HT-29 (cell line): ENCODE measurements around the gene OR4D2. TPM values are rescaled to one million over a fixed set of nuclear protein-coding genes. Genes with fewer than 3 reads are reported as not detected.
"Not testable (repeated sequence)": the region's sequence is repeated elsewhere in the genome, so short reads cannot be mapped to it uniquely, and the experiment has no call there.

Experiments
- DNase-seq: peaks from one replicate; pipeline ENCODE4 v3.0.0-alpha.2; 2015; ENCODE audit warnings: low spot score
- total RNA-seq: library from RNA; depleted of rRNA; stranded (reverse); fragments of >200 nt; shearing (Covaris generic); gene quantifications from 2 replicates; pipeline ENCODE4 v1.2.3, GENCODE V29; 2014; rRNA removed

OR4D2 gene
- total RNA-seq: not detected in 2 replicates

DNA sequence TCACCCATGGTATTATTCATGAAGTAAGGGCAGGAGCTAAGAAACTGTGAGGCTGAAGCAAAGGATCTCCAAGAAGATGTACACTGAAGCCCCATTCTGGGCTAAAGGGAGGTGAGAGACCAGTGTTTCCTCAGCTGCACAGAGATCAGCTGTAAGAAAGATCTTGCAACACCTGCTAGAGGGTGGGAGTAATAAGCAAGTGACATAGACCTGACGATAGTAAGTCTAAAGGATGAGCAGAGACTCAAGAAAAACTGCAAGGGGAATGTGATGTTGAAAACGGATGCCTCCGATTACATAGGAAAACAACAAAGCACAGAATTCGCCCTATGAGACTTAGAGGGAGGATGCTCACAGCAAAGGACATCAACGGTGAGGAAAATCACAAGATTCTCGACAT is at the start of gene OR4D2:
OR4D2 (plus strand) TSS at position 301 of the 400 bp plus-strand sequence. CDS start 2,674 bp downstream, outside the sequence.
- no peak for DNase-seq

DNA sequence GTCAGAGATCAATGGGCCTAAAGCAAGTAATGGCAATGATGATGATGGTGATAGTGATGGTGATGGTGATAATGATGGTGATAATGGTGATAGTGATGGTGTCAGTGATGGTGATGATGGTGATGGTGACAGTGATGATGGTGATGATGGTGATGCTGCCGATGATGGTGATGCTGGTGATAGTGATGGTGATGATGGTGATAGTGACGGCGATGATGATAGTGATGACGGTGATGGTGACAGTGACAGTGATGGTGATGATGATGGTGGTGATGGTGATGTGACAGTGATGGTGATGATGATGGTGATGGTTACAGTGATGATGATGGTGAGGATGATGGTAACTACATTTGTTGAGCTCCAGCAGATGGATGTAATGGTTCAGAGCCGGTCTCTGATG is 49.4 kb upstream of the OR4D2 start:
- DNase-seq: no peak

DNA sequence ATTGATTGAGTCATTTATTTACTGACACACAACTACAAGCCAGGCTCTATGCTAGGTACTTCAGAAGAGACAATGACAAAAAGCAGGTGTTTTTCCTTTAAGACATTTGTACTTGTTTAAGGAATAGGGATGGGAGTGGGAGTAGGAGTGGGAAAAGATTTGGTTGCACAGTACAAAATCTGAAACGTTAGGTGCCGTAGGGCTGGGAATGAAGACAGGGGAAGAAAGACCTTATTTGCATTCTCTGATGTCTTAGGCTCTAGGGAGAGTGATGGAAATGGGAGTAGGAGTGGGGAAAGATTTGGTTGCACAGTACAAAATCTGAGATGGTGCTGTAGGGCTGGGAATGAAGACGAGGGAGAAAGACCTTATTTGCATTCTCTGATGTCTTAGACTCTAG is 47.3 kb upstream of the OR4D2 start:
- DNase-seq: no peak

DNA sequence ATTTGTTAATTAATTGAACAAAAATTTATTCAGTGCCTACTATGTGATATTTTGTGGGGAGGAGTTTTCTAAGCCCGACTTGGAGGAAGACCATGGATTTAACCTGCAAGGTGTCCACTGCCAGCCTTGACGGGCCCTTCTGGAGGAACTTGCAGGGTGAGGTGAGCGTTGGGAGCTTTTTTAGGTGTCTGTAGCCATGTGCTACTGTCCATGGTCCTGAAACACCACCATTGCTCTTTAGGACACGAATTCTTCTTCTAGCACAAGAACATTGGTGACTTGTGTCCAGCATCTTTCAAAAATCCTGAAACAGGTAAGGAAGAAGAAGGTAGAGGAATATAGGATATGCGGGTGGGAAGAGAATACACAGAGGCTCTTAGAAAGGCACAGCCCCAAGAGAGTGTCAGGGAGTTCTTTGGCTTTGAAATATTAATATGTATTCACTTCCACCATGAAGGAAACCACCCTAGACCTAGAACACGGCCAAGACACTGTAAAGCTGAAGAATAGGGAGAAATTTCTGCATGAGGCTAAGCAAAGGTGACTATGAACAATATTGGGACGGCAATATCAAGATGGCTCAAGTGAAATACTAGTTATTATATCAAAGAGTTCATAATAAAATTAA is 46.5 kb upstream of the OR4D2 start:
- DNase-seq: peak; percentile 73

DNA sequence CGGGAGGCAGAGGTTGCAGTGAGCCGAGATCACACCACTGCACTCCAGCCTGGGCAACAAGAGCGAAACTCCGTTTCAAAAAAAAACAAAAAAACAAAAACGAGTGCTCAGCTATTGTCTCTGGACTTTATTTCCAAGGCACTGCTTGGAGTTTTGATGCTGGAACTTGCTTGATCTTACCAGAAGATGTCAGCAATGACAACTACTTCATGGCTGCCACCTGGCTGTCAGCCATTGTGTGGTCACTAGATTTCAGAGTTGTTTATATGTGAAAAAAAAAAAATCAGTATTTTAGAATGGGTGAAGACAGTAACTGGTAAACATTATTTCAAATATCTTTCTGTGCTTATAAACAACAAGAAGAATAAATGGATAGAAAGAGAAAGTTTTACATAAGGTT is 44.9 kb upstream of the OR4D2 start:
- DNase-seq: peak; percentile 58

DNA sequence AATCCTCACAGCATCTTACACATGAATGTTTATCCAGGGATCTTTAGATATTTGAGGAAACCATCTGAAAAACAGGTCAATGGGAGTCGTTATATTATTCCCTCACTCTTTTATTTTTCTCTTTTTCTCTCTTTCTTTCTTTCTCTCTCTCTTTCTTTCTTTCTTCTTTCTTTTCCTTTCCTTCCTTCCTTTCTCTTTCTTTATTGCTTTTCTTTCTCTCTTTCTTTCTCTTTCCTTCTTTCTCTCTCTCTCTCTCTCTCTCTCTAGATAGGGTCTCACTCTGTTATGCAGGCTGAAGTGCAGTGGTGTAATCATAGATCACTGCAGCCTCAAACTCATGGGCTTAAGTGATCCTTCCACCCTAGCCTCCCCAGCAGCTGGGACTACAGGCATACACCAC is 38.9 kb upstream of the OR4D2 start:
- DNase-seq: no peak

DNA sequence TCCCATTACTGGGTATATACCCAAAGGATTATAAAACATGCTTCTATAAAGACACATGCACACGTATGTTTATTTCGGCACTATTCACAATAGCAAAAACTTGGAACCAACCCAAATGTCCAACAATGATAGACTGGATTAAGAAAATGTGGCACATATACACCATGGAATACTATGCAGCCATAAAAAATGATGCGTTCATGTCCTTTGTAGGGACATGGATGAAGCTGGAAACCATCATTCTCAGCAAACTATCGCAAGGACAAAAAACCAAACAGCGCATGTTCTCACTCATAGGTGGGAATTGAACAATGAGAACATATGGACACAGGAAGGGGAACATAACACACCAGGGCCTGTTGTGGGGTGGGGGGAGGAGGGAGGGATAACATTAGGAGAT is 34.1 kb upstream of the OR4D2 start:
- not testable (repeated sequence) for DNase-seq

DNA sequence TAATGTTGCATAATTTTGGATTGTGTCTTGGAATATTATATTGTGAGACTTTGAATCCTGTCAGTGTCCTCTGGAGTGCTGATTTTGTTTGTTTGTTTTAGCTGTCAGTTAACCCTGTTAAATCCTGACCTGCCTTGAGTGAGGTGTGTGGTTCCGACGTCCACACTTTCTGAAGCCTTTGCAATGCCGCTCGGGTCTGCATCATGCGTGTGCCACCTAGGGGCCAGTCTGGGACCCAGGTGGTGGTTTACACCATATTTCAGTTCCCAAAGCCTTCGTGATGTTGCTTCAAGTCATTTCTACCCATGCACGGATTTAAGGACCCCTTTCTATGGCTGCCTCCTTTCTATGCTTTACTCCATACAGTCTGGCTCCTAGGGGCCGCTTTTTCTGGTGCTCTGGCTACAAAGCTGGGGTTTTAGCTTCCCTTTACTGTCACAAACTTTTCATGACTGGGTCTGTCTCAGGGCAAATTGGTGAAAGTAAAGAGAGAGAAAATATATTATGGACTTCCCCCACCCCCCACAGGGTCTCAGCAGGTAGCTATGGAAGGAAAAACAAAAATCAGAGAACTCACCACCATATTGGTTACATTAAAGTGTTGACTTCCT is 30.0 kb upstream of the OR4D2 start:
- DNase-seq: peak; percentile 48

DNA sequence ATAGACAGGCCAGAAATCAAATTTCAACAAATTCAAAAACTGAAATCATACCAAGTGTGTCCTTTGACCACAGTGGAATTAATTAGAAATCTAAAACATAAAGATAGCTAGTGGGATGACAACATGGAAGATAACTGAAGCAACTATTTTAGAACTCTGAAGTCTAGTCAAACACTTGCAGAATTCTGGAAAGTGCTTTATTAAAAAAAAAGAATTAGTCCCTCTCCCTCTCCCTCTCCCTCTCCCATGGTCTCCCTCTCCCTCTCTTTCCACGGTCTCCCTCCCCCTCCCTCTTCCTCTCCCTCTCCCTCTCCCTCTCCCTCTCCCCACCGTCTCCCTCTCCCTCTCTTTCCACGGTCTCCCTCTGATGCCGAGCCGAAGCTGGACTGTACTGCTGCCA is 25.3 kb upstream of the OR4D2 start:
- DNase-seq: no peak

DNA sequence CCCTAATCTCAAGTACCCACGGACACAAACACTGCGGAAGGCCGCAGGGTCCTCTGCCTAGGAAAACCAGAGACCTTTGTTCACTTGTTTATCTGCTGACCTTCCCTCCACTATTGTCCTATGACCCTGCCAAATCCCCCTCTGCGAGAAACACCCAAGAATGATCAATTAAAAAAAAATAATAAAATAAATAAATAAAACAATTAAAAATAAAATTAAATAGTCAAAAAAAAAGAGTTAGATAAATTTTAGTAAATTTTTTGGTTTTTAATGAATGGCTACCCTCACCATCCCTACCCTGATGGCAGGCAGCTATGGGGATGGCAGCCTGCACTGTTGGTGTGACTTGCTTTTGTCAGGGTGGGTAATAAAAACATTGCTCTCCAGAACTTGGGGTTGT is 23.4 kb upstream of the OR4D2 start:
- DNase-seq: not testable (repeated sequence)

DNA sequence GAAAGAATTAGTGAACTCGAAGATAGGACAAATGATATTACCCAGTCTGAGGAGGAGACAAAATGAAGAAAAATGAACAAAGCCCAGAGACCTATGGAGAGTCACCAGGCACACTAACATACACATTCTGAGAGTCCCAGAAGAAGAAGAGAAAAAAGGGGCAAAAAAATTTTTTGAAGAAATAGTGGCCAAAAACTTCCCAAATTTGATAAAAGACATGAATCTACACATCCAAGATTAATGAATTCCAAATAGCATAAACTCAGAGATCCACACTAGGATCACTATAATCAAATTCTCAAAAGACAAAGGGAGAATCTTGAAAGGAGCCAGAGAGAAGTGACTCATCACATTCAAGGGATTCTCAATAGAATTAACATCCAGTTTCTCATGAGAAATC is 22.0 kb upstream of the OR4D2 start:
- DNase-seq: no peak

DNA sequence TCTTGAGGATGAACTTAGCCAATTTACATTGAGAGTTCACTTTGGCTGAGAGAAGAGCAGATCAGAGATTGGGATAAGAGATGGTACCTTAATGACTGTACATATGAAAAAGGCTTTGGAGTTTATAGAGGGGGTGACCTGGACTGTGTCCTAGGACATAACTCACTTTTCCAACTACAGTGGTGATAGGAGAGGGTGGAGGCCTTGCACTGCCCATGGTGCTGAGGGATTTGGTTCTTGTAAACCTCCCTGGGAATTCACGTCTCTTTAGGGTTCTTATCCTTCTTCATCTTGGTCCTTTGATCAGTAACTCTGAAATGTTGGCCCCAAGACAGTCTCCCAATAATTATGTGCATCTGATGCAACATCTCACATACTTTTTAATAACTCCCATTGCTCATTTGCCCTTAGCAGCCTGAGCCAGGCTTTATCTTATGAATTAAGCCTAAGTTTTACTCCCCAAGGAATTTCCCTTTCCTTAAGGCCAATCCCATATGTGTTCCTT is 18.8 kb upstream of the OR4D2 start, which contains the start of gene OR4D1:
OR4D1 (plus strand) TSS at position 455 of the 505 bp plus-strand sequence. CDS start 6,770 bp downstream, outside the sequence.
- no peak for DNase-seq

DNA sequence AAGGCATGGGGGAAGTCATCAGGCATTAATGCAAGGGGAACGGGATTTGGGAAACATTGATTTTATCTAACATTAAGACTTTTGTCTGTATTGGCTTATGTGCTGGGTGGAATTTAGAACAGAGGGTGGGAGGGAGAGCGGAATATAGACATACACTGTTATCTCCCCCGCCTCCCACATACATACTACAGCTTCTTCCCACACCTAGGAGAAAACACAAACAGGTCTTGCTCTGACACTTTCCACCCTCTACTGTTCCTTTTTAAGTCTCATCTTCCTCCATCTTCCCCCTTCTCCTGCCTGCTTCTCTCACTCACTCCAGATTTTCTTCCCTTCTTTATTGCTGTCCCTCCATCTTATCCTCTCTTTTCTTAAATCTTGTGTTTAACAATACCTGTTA is 18.2 kb upstream of the OR4D2 start:
- DNase-seq: no peak

DNA sequence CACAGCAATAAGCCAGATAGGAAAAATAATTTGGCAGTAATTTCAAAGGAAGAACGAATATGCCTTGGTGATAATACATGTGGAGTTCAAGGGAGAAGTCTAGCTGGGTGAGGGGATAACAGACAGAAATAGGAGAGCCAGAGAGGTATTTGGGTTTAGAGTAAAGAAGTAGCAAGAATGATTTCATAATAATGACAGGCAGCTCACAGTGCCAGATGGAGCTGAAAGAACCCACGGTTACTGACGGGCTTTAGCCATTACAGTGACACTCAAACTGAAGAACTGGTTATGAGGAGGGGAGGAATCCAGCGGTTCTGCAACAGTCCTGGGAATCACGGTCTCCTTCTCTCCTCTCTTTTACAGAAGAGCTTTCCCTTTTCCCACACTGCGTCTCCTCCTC is 16.4 kb upstream of the OR4D2 start:
- DNase-seq: no peak

DNA sequence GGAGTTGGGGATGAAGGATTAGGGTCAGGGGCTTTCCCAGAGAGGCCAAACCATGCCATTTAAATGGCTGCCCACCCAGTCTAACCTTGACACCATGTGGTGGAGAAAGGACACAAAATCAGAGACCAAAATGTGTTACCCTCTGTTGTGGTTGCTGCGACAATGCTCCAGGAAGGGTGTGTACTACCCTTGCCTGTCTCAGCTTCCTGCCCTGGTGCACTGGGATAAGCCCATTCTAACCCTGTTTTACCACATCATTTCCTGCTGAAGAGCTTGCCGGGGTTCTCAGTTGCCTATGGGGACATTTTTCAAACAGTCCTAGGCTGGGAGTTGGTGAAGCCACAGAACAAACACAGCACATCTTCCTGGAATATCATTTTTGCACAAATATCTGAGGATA is 13.7 kb upstream of the OR4D2 start:
- DNase-seq: no peak

DNA sequence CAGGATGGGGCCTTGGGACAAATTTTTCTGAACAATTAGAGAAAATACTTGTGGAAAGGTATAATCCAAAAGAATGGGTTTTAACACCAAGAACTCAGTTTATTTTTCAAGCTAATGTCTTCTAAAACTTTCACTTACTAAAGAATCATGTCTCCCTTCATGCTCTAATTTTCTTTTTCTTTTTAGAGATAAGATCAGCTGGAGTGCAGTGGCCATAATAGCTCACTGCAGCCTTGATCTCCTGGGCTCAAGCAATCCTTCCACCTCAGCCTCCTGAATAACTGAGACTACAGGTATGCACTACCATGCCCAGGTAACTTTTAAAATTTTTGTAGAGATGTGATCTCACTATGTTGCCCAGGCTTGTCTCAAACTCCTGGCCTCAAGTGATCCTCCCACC is 13.1 kb upstream of the OR4D2 start:
- no peak for DNase-seq

DNA sequence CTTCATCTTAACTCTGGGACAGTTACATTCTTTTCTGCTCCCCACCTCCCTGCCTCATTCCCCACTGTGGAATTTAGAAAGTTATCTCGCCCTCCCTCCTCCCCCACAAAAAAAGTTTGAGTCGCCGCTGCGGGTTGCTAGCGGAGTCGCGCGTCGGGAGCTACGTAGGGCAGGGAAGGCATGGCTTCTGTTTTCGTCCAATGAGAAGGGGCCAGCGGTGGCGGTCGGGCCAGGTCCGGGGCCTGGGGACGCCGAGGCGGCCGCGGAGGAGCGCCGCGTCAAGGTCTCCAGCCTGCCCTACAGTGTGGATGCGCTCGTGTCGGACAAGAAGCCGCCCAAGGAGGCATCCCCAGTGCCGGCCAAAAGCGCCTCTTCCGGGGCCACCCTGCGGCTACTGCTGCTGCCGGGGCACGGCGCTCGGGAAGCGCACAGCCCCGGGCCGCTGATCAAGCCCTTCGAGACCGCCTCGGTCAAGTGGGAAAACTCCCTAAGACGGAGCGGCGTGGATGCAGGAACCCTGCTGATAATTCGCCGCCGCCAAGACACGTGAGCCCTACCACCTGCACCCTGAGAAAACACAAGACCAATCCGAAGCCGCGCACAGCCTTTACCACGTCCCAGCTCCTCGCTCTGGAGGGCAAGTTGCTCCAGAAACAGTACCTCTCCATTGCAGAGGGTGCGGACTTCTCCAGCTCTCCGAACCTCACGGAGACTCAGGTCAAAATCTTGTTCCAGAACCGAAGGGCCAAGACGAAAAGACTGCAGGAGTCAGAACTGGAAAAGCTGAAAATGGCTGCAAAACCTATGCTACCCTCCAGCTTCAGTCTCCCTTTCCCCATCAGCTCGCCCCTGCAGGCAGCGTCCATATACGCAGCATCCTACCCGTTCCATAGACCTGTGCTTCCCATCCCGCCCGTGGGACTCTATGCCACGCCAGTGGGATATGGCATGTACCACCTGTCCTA is 9.7 kb upstream of the OR4D2 start:
- no peak for DNase-seq

DNA sequence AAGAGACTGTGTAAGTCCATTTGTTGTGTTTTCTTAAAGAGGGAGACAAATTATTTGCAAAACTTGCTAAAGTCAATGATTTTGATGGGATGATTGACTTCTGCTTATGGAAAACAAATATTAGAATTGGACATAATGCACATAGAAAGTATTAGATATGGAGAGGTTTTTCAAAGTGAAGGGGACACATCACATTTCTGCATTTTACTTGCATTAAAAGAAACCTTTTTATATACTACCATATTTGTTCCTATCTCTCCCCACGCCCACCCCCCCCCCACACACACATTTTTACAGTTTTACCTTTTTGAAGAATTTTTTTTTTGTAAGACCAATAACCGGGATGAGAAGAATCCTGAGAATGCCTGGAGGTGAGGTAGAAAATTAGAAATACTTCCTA is 8.6 kb upstream of the OR4D2 start:
- DNase-seq: no peak

DNA sequence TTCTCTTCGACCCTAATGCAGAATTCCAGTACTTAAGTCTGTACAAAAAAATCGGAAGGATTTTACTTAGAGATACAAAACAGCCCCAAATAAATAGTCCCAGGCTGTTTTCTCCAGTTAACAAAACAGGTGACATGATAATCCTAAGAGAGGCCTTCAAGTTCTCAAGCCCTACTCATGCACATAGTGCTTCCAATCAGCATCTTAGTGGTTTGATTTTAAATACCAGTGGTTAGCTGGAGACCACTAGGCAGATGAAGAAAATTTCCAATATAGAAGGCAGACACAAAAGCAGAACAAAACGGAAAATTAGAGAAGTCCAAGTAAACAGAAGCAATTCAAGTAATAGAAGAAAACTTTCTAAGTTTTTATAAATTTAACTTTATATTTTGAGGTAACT is 5.2 kb upstream of the OR4D2 start:
- no peak for DNase-seq

DNA sequence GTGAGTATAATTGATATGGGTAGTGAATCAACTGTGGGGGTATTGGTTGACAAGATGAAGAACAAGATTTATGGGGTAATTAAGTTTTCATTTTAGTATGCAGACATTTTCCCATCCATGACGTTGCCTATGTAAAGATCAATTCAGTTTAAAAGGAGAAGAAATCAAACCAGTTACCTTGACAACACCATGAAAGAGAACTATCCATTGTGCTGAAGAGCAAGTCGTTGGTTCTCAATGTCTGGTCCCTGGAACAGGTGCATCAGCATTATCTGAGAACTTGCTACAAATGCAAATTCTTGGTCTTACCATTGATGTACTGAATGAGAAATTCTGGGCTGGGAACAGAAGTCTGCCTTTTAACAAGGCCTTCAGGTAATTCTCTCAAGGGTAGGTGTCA is 801 bp upstream of the OR4D2 start:
- DNase-seq: no peak

DNA sequence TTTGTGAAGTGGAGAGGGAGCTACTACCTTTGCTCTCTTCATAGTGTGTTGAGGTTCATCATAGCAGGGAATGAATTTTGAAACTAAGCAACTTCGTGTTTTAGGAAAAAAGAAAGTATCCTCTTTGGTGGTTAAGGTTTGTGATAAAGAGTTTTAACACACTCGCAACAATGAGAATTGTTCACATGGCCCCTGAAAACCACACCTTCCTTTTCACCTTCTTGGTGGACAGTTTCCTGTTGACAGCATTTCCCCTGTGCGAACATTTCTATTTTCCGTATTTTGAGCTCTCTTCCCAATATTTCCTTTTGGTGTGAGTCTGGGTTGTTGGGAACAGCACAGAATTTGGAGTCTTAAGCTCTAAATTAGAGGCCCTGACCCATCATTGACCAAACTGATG is 3.8 kb downstream of the OR4D2 start:
- no peak for DNase-seq

DNA sequence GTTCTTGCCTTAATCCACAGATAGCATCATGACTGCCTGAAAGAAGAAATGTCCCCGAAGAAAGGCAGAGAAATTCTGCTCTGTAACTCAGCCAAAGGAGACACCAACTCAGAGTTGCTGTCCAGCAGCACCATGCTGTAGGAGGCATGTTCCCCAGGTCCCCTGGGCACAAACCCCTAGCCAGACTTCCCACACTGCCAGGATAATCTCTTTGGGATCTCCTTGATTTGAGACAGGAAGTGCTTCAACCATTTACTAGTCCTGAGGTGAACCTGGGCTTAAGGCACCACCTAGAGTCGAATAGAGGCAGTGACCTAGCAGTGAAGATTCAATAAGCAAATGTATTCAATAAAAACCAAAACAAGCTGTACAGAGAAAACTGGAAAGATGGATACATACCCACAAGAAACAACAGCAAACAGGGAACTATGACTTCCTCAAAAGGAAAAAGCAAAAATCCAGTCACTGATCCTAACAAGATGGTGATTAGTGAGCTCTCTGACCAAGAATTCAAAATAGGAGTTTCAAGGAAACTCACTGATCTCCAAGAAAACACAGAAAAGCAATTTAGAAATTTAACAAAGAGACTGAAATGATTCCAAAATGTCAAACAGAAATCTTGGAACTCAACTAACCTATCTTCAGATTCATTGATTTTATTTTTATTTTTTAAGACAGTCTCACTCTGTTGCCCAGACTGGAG is 5.7 kb downstream of the OR4D2 start:
- peak; percentile 58 for DNase-seq
